ENCODE measurements around the gene SH3PXD2A.

SH3PXD2A gene

DNA sequence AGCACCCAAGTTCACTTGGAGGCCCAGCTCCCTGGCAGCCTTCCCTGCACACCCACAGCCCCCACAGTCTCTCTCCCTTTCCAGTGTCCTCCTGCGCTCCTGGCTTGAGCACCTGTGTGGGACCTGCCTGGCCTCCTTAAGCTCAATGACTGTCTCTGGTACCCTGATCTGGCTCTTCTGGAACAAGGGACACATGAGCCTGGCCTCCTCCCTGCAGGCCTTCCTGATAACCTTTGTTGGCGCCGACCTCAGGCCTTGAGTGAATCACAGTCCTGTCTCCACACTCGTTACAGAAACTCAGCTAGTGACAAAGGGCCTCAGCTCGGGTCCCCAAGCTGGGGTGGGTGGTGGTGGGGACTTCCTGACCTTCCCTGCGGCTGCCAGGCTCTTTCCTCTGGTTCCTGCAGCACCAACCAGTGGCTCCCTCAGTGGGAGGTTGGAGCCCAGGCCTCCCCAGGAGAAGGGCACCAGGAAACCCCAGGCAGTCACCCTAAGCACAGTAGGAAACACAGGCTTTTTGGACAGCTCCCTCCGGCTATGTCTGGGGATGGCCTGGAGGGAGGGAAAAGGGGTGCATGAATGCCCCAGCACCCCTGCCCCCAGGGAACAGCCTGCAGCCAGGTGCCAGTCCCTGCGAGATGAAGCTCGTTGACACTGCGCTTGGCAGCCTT, 147.3 kb downstream of the SH3PXD2A start:
- no peak for DNase-seq (ENCODE audit: low read depth in 2 of 2)
- H3K4me3 ChIP-seq (replicated peaks in 1 of 2; ENCODE audit: low read depth in 2 of 2, low read length in 2 of 2), result no peak overlapping the region
- TF ChIP-seq, protein P1, sequence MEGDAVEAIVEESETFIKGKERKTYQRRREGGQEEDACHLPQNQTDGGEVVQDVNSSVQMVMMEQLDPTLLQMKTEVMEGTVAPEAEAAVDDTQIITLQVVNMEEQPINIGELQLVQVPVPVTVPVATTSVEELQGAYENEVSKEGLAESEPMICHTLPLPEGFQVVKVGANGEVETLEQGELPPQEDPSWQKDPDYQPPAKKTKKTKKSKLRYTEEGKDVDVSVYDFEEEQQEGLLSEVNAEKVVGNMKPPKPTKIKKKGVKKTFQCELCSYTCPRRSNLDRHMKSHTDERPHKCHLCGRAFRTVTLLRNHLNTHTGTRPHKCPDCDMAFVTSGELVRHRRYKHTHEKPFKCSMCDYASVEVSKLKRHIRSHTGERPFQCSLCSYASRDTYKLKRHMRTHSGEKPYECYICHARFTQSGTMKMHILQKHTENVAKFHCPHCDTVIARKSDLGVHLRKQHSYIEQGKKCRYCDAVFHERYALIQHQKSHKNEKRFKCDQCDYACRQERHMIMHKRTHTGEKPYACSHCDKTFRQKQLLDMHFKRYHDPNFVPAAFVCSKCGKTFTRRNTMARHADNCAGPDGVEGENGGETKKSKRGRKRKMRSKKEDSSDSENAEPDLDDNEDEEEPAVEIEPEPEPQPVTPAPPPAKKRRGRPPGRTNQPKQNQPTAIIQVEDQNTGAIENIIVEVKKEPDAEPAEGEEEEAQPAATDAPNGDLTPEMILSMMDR (IDR thresholded peaks at IDR 0.05; ENCODE audit: low read depth, low read length), result no peak

DNA sequence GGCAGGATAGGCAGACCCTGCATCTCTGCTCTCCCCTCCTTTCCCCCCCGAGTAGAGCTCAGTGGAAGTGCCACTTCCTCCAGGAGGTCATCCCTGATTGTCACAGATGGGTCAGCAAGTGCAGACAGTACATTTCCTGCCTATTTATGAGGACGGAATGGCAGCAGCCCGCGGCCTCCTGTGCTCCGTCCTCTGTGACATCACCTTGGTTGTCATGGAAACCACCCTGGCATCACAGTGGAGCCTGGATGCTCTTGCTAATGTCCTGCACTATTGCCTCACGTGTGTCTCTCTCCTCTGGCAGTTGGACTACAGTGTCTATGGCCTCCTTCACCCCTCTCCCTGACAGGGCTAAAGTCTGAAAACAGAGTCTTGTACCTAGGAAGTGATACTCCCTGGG, 148.6 kb downstream of the SH3PXD2A start:
- no peak for DNase-seq (ENCODE audit: low read depth in 2 of 2)
- TF ChIP-seq, protein P1 (IDR thresholded peaks at IDR 0.05; ENCODE audit: low read depth, low read length), result no peak
- H3K4me3 ChIP-seq (replicated peaks in 1 of 2; ENCODE audit: low read depth in 2 of 2, low read length in 2 of 2), result no peak overlapping the region

DNA sequence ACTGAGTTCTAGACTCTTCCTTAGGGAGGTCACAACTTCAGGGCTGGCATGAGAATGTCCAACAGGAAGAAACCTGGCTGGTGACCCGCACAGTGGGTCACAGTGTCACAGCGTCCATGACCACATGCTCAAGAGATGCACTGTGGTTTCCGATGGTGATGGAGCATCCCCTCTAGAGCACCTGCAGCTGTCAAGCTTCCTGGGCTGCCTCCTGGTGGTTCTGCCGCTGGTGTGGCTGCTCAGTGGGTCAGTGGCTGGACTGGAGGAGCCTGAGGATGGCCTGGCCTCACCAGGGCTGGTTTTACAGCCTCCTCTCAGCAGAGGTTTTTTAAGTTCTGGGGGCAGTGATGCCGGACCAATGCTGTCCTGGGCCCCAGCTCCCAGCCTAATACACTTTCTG, 149.3 kb downstream of the SH3PXD2A start:
- no peak for DNase-seq (ENCODE audit: low read depth in 2 of 2)
- TF ChIP-seq, protein P1 (IDR thresholded peaks at IDR 0.05; ENCODE audit: low read depth, low read length), result peak; percentile 5
- no peak overlapping the region for H3K4me3 ChIP-seq (replicated peaks in 1 of 2; ENCODE audit: low read depth in 2 of 2, low read length in 2 of 2)

DNA sequence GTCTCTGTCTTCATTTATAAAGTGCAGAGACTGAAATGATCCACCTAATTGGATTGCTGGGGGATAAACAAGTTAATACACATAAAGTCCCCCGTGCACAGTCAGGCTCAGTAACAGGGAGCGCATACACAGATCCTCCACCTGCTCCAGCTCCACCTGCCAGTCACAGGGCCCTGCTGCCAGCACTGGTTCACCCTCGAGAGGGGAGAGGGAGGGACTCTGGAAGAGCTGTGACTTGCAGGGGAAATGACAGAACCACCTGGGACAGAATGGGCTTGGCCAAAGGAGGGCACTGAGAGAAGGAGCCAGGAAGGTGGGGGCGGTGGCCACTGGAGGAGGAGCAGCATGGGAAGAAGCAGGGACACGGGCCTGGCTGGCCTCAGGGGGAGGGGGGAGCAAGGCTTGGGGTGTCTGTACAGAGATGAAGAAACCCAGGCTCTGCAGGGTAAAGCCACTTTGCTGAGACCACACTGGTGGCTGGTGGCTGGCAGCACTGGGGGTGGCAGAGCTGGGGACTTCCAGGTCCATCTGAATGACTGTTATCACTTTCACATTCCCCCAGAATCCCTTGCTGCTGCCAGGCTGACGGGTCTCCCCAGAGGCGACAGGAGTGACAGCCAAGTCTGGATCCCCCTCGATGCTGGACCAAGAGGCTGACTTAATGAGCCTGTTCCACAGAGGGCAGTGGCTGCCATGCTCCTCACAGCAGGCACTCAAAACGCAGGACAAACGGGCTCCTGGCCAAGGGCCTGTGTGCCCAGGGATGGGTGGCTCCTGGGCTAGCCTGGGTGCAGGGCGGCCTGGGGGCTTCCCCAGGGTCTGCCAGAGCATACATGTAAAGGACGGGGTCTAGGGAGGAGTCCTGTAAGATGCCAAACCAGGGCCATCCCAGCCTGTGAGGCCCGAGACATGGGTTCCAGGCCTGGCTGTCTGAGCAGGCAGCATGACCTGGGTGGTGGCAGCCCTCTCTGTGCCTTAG, 151.1 kb downstream of the SH3PXD2A start:
- H3K4me3 ChIP-seq (replicated peaks in 1 of 2; ENCODE audit: low read depth in 2 of 2, low read length in 2 of 2), result no peak overlapping the region
- TF ChIP-seq, protein P1 (IDR thresholded peaks at IDR 0.05; ENCODE audit: low read depth, low read length), result no peak
- no peak for DNase-seq (ENCODE audit: low read depth in 2 of 2)

DNA sequence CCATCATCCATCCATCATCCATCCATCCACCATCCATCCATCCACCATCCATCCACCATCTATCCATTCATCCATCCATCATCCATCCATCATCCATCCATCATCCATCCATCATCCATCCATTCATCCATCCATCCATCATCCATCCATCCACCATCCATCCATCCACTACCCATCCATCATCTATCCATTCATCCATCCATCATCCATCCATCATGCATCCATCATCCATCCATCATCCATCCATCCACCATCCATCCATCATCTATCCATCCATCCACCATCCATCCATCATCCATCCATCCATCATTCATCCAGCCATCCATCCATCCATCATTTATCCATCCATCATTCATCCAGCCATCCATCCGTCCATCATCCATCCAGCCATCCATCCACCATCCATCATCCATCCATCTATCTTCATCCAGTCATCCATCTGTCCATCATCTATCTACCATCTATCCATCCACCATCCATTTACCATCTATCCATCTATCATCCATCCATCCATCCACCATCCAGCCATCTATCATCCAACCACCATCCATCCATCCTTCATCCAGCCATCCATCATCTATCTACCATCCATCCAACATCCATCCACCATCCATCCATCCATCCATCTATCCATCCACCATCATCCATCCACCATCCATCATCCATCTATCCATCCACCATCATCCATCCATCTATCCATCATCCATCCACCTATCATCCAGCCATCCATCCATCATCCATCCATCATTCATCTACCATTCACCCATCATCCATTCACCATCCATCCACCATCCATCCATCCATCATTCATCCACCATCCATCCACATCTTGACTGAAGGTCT, 153.8 kb downstream of the SH3PXD2A start:
- no peak for DNase-seq (ENCODE audit: low read depth in 2 of 2)
- TF ChIP-seq, protein P1 (IDR thresholded peaks at IDR 0.05; ENCODE audit: low read depth, low read length), result no peak
- no peak overlapping the region for H3K4me3 ChIP-seq (replicated peaks in 1 of 2; ENCODE audit: low read depth in 2 of 2, low read length in 2 of 2)

DNA sequence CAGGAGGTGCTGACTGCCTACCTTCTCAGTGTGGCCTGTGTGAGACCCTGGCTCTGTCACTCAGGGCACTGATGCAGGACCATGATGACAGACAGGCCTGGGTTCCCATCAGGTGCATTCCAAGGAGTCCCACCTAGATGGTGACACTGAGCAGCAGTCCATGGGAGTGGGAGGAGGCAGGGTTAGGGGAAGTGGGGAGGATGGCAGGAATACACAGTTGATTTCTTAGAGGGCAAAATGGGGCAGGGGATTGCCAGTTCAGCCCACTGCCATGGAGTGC, 155.0 kb downstream of the SH3PXD2A start:
- TF ChIP-seq, protein P1 (IDR thresholded peaks at IDR 0.05; ENCODE audit: low read depth, low read length), result no peak
- DNase-seq (ENCODE audit: low read depth in 2 of 2), result no peak
- no peak overlapping the region for H3K4me3 ChIP-seq (replicated peaks in 1 of 2; ENCODE audit: low read depth in 2 of 2, low read length in 2 of 2)

All from cardiac fibroblast (primary cell).